Bronchial epithelial cell (primary cell): ENCODE data around the gene GPX5. TPM values are rescaled to one million over a fixed set of nuclear protein-coding genes. Genes with fewer than 3 reads are reported as not detected.

Experiments
- DNase-seq: peaks from one replicate; pipeline ENCODE4 v3.0.0-alpha.2; 2010; ENCODE audit warnings: low read depth
- FAIRE-seq: peaks from 2 replicates; lab custom pipeline; 2011; peaks lifted over from hg19 to GRCh38; lab: Jason Lieb, UNC
- H3K27me3 ChIP-seq: 2 replicates; pipeline ENCODE4 v1.5.1; 2011; ENCODE audit warnings: low read length; ENCODE audit not compliant: control insufficient read depth, insufficient read depth
- H3K36me3 ChIP-seq: 2 replicates; pipeline ENCODE4 v1.5.1; 2011; ENCODE audit warnings: low read length; ENCODE audit not compliant: control insufficient read depth, insufficient read depth
- H3K4me3 ChIP-seq: 2 replicates; pipeline ENCODE4 v1.5.1; 2011; ENCODE audit warnings: mild to moderate bottlenecking, low read depth, low read length, control low read depth
- CTCF ChIP-seq: IDR thresholded peaks from 2 replicates; pipeline ENCODE4 v1.5.1; 2011; ENCODE audit warnings: mild to moderate bottlenecking, moderate library complexity, low read length, control low read depth, inconsistent platforms; ENCODE audit not compliant: insufficient read depth, severe bottlenecking
- total RNA-seq: library from RNA; depleted of rRNA; stranded (reverse); fragments of >200 nt; gene quantifications from 2 replicates; pipeline ENCODE4 v1.2.1, GENCODE V29; 2014

The GPX5 gene
- total RNA-seq, 1 donor from 2014 or later: not detected

GRCh38 chr6:28486988-28487742, 38.5 kb upstream of the GPX5 start:
- no peaks in the 10 kb centered on the region for H3K27me3 ChIP-seq
- no peaks in the 10 kb centered on the region for H3K36me3 ChIP-seq
- FAIRE-seq: no peak
- H3K4me3 ChIP-seq: no peak overlapping the region
- no peak for DNase-seq
- TF ChIP-seq CTCF: no peak

- no peak for FAIRE-seq
- Histone ChIP-seq H3K36me3 (no peaks in the 10 kb centered on the region), H3K27me3 (no peaks in the 10 kb centered on the region), H3K4me3 (peak overlapping the region; percentile 43)
- peak; percentile 61 for DNase-seq
- TF ChIP-seq CTCF: no peak
Observed at GRCh38 chr6:28488916-28489365, 36.7 kb upstream of the GPX5 start.

- no peak for TF ChIP-seq CTCF
- DNase-seq (peak; percentile 68), FAIRE-seq (no peak)
- Histone ChIP-seq H3K27me3 (no peaks in the 10 kb centered on the region), H3K4me3 (peak overlapping the region; percentile 43), H3K36me3 (no peaks in the 10 kb centered on the region)
Observed at GRCh38 chr6:28489366-28490204, 36.1 kb upstream of the GPX5 start.

- peak overlapping the region; percentile 43 for H3K4me3 ChIP-seq
- H3K27me3 ChIP-seq: no peaks in the 10 kb centered on the region
- no peak for TF ChIP-seq CTCF
- DNase-seq: no peak
- peak; percentile 28 for FAIRE-seq
- H3K36me3 ChIP-seq: no peaks in the 10 kb centered on the region
Observed at GRCh38 chr6:28490205-28490890, 35.3 kb upstream of the GPX5 start.

- Histone ChIP-seq H3K27me3 (no peaks in the 10 kb centered on the region), H3K4me3 (no peak overlapping the region), H3K36me3 (no peaks in the 10 kb centered on the region)
- DNase-seq (no peak), FAIRE-seq (no peak)
- no peak for TF ChIP-seq CTCF
Observed at GRCh38 chr6:28491984-28492317, 33.7 kb upstream of the GPX5 start.
